Hindlimb muscle (tissue), 1 donor: ENCODE measurements around the gene CDH4. TPM values are rescaled to one million over a fixed set of nuclear protein-coding genes. Genes with fewer than 3 reads are reported as not detected.
"Not testable (repeated sequence)": the region's sequence is repeated elsewhere in the genome, so short reads cannot be mapped to it uniquely, and the experiment has no call there.

Experiments
- DNase-seq: peaks from one replicate; pipeline ENCODE4 v3.0.0-alpha.2; 2013
- polyA plus RNA-seq: library from polyadenylated mRNA; unstranded; fragments of 120-200 nt; gene quantifications from one replicate; pipeline ENCODE4 v1.2.1, GENCODE V29; 2013; ENCODE audit not compliant: insufficient read length

CDH4 gene
- polyA plus RNA-seq, 1 donor = 1.0 TPM

DNA sequence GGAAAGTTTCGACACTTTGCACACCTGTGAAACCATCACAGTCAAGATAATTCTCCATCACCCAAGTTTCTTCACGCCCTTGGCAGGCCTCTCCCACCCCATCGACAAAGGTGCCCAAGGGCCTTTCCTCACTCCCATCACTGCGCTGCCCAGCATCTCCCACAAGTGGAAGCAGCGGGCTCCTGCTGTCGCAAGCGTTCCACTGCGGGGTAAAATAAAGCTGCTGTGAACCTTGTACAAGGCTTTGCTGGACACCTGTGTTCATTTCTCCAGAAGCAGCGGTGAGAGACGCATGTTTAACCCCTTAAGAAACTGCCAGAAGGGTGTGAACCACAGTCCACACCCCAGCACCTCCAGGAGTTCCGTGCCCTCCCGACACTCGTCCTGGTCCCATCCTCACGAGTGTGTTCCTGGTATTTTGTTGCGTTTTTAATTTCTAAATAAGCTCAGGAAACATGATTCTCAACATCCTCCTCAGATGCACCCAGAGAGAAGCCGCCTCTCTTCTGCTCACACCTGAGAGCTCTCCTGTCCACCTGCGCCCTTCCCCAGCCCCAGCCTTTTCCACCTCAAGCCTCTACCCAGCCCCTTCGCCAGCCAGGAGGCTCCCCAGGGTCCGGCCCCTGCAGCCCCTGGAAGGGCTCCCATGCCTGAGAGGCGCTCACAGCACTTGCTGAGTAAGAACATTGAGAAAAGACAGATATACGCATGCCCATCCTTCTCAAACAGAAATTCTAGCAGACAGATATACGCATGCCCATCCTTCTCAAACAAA is 716.2 kb downstream of the CDH4 start:
- no peak for DNase-seq

DNA sequence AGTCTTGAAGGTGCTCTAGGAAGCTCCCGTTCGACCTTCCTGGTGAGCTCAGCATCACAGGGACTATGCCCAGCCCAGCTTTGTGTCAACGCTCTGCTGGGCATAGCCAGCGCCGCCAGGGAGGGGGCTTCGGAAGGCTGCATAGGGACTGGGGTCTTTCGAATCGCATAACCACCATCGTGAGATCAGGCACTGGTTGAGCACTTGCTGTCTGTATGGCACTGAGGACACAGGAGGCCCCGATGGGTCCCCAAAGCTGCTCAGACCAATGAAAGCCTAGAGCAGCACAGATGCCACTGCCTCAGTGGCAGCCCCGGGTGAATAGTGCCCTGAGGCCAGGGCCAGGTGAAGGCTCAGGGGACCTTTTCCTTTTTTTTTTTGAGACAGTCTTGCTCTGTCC is 716.9 kb downstream of the CDH4 start:
- DNase-seq = no peak

GRCh38 chr20:61969806-61970205 is 717.7 kb downstream of the CDH4 start:
- DNase-seq = no peak

GRCh38 chr20:61970357-61970756 is 718.3 kb downstream of the CDH4 start:
- DNase-seq = no peak

DNA sequence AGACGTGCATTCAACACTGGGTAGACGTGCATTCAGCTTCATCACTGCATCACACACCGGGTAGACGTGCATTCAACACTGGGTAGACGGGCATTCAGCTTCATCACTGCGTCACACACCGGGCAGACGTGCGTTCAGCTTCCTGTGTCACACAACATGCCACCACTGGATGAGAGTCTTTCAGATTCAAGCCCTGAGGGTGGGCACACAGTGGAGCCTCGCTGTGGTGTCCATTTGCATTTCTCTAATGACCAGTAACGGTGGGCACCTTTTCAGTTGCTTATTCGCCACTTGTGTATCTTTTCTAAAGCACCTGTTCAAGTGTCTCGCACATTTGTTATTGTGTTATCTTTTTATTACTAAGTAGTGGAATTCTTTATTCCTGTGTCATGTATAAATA is 719.5 kb downstream of the CDH4 start:
- DNase-seq = not testable (repeated sequence)

DNA sequence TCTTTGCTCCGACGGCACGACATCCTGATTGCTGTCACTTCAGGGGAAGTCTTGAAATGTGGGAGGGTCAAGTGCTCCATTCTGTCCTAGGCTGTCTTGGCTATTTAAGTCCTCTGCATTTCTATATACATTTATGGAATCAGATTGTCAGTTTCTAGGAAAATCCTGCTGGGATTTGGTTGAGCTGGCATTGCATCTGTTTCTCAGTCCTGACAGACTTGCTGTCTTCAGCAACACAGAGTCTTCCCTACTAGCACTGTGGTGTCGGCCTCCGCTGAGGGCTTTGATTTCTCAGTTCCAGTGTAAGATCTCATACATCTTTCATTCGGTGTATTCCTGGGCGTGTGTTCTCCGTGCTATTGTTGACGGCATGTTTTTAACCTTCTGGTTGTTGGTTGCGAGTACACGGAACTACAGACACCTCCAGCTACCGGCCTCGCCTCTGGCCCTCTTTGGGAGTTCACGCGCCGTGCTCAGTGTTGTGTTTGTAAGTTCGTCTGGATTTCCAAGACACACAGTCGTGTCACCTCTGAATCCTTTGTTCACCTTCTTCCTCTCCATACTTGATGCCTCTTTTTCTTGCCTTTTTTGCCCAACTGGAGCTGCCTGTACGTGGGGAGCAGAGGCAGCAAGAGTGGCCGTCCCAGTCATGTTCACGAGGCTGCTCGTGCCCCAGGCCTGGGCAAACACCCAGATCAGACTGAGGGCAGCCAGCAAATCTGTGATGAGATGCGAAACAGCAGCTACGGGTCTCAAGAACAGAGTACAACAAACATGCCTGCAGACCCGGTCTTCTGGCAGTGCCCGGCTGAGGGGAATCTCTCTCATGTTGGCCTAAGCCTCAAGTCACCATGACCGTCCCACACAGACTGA is 720.8 kb downstream of the CDH4 start:
- no peak for DNase-seq

DNA sequence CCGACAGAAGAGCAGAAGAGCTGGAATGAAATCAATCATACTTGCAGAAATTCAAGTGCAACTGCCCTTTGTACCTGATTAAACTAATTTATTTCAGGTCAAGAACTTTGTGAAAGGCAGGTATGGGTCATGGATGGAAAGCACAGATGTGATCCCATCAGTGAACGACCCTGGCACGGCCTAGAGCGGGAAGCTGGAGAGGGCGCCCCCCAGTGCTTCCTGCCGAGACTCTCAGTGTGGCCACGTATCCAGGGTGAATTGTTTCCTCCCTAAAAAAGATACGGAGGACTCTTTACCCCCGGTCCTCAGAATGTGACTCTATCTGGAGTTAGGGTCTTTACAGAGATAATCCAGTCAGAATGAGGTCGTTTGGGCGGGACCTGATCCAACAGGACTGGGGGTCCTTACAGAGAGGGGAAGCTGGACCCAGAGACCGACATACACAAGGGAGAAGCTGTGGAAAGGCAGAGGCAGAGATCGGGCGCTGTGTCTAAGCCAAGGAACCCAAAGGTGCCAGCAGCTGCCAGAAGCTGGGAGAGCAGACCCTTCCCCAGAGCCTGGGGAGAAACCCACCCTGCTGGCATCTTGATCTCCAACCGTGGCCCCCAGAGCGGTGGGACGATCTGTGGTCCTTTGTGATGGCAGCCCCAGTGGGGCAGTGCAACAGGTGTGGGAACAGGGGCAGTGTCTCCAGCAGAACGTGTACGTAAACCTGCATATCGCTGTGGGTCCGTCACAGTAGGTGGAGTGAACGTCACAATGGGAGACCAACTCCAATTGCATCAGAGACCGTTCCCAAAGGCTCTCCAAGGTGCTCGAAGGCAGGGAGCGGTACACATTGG is 721.7 kb downstream of the CDH4 start:
- no peak for DNase-seq

DNA sequence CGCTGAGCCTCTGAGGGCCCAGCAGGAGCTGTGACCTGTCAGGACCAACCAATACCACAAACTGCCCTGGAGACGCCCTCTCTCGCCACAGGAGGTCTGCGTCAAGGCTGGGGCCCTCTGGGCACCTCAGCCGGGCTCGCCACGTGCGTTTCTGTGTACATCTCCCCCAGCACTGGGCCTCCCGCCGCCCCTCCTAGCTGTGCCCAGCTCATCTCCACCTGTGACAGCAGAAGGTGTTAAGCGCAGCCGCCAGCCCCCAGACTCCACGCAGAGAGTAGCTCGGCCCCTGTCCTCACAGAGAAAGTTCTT is 722.2 kb downstream of the CDH4 start:
- no peak for DNase-seq

GRCh38 chr20:61975407-61976129 is 723.5 kb downstream of the CDH4 start:
- no peak for DNase-seq

DNA sequence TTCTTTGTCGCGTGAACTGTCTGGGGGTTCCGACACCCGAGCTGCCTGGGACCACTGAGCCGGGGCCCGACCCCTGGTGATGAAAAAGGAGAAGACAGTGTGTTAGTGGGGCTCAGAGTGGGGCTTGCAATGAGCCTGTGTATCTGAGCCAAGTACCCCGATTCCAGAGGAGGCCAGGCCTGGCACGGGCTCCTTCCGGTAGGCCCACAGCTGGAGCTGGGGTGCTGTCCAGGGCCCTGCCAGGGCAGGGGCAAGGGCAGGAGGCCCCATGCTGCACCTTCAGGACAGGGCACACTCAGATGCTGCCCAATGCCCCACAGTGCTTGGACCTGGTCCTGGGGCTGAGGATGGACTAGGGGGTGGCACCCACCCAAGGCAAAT is 724.2 kb downstream of the CDH4 start:
- no peak for DNase-seq

- DNase-seq = no peak
Observed at GRCh38 chr20:61976644-61977418, 724.8 kb downstream of the CDH4 start.

DNA sequence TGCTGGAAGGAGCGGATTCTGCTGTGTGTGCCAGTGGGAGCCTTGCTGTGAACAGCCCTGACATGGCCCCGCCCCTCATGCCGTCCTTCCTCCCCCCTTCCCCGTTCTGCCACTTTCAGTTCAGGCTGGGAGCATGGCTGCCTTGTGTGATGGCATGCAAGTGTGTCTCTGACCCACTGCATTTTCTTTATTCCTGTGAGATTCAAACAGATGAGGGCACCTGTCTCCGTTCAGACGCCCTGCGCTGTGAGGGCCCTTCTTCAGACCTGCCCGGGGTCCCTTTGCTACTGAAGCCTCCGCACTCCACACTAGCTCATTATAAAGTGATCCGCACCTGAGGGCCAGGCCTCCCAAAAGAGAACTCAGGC is 725.3 kb downstream of the CDH4 start:
- no peak for DNase-seq

DNA sequence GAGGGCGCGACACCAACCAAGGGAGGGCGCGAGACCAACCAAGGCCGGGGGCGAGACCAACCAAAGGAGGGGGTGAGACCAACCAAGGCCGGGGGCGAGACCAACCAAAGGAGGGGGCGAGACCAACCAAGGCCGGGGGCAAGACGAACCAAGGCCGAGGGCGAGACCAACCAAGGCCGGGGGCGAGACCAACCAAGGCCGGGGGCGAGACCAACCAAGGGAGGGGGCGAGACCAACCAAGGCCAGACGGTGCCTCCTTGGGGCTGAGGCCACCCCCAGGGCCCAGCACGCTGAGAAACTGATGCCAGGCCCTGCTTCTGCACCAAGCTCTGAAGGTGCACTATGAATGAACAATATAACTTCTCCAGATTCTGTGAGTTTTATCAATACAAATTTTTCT is 726.4 kb downstream of the CDH4 start:
- DNase-seq = no peak

DNA sequence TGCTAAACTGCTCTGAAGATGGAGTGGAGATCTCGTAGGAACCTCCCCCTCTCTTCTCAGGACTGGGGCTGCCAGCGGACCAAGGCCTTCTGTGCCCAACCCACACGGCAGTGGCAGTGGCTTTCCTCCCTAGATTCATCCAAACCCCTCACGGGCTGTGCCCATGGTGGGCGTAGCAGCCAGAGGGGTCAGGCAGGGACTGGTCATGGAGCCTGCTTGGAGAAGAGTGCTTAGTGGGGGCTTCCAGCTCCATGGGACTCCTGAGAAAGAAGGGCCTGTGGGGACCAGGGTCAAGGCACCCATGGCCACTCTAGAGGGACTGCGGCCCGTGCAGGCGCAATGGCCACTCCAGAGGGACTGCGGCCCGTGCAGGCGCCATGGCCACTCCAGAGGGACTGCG is 727.0 kb downstream of the CDH4 start:
- no peak for DNase-seq

DNA sequence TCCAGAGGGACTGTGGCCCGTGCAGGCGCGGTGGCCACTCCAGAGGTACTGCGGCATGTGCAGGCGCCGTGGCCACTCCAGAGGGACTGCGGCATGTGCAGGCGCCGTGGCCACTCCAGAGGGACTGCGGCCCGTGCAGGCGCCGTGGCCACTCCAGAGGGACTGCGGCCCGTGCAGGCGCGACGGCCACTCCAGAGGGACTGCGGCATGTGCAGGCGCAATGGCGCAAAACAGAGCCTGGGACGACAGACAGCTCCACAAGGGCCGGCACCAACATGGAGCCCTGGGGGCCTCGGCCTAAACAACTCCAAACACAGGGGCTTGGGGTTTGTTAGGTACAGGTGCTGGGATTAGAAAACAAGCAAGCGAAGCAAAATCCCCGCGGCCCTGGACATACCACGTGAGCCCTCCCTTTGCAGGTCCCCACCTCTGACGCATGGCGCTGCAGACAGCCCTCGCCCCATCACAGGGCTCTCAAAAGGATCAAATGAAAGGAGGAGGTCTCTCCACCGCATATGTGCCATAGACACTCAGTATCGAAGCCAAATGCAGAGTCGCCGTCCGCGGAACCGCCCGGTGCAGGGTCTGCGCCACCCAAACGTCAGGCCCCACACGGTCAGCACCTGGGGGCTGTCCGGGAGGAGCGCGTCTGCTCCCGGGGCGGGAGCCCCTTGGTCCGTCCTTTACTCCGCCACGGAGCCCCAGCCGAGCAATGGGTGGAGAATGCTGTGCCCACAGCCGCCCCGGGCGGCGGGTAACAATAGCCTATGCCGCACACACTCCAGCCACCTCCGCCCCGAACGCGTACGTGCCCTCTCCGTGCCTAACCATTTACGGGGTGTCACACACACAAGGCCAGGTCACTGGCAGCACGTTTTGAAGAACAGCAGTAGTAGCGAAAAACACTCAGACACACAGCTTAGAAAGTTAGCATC is 727.9 kb downstream of the CDH4 start:
- DNase-seq = no peak

GRCh38 chr20:61980647-61981583 is 728.9 kb downstream of the CDH4 start:
- DNase-seq = peak; percentile 10

- not testable (repeated sequence) for DNase-seq
Observed at GRCh38 chr20:61981691-61982090, 729.6 kb downstream of the CDH4 start.

- no peak for DNase-seq
Observed at GRCh38 chr20:61982191-61982950, 730.3 kb downstream of the CDH4 start.

DNA sequence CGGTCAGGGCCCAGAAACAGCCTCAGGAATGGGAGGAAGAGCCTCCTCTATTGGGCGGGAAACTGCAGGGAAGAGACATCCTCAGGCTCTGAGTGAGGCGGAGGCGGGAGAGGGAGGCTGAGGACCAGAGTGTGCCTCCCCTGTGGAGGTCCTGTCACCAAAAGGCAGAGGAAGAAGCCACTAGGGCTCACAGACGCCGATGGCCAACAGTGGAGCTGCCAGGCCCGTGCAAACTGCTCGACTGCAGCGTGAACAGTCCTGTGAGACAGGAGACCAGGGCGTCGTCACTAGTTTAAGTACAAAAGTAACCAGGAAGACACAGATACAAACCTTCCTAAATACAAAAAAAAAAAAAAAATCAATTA is 730.9 kb downstream of the CDH4 start:
- no peak for DNase-seq
